GM18907 (cell line): ENCODE data around the gene TDG.

Source experiments
- ATAC-seq: cut with Tn5 transposase; IDR thresholded peaks from one replicate; pipeline ENCODE4 v1.9.1; 2021; ENCODE audit warnings: mild to moderate bottlenecking, moderate library complexity; ENCODE audit not compliant: unreplicated experiment

Gene TDG

DNA sequence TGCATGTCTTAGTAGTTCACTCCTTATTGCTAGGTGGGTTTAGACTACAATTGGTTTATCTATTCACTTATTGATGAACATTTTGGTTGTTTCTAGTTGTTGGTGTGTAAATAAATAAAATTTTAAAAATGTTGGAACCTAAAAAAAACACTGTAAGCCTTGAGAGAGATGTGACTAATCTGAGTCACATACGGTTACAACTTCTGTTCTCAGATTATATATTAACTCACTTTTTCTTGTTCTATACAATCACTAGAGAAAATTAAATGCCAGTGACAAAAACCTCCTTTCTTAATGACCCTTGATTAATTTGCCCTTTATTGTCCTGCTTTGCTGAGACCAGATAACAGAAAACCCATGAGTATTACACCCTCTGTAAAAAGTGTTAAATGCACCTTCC, 7.1 kb upstream of the TDG start:
- no peak for ATAC-seq

DNA sequence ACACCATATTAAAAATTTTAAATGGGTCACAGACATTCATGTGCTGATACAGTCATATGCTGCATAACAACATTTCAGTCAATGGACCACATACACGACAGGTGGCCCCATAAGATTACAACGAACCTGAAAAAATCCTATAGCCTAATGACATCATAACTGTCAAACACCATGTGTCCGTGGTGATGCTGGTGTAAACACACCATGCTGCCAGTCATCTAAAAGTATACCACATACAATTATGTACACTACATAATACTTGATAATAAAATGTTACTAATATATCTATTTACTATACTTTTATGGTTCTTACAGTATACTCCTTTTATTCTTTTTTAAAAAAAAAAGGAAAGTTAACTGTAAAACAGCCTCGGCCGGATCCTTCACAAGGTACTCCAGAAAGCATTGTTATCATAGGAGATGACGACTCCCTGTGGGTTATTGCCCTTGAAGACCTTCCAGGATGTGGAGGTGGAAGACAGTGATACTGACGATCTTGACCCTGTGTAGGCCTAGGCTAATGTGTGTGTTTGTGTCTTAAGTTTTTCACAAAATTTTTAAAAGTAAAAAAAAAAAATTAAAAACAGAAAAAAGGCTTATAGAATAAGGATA, 5.0 kb upstream of the TDG start:
- no peak for ATAC-seq

DNA sequence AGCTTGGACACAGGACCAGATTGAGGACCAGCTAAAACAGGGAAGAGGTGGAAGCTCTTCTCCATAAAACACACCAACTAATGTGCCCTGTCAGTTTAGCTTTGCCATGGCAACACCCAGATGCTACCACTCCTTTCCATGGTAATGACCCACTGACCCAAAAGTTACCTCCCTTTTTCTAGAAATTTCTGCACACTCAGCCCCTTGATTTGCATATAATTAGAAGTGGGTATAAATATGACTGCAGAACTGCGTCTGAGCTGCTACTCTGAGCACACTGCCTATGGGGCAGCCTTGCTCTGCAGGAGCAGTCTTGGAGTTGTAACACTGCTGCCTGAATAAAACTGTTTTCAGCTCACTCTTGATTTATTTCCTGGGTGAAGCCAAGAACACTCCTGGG, 3.2 kb upstream of the TDG start:
- ATAC-seq: no peak

GRCh38 chr12:103964805-103965204, 867 bp upstream of the TDG start:
- no peak for ATAC-seq

GRCh38 chr12:103965255-103965589, 450 bp upstream of the TDG start:
- no peak for ATAC-seq

GRCh38 chr12:103966736-103967135, 1.1 kb downstream of the TDG start:
- no peak for ATAC-seq

DNA sequence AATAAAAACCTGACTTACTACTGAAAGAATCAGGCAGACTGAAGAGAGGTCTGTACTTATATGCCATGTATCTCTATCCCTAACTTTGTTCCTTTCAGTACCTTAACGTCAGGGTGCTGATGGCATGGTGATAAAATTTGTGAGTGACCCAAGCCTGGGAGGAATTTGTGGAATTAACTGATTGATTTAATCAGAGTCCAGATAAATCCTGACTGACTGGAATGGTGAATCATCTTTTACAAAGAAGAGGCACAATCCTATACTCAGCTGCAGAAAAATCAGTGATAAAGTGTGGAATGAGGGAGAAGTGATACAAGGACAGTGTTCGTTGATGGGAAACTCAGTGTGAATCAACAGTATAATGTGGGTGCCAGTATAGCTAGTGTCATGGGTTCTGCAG, 3.7 kb downstream of the TDG start:
- ATAC-seq: no peak

GRCh38 chr12:103973909-103974308, 8.2 kb downstream of the TDG start:
- ATAC-seq: no peak

DNA sequence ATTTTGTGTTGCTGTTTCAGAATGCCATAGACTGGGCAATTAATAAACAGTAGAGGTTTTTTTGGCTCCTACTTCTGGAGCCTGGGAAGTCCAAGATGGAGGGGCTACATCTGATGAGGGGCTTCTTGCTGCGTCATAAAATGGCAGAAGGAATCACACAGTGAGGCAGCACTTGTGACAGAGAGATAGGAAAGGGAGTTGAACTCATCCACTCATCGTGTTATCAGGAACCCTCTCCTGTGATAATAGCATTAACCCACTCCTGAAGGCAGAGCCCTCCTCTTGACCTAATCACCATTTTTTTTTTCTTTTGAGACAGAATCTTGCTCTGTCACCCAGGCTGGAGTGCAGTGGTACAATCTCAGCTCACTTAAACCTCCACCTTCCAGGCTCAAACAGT, 9.7 kb downstream of the TDG start:
- no peak for ATAC-seq

- no peak for ATAC-seq
Observed at GRCh38 chr12:103978384-103978982, 12.8 kb downstream of the TDG start.

- ATAC-seq: no peak
Observed at GRCh38 chr12:103986829-103987228, 21.2 kb downstream of the TDG start.

- no peak for ATAC-seq
Observed at GRCh38 chr12:103994235-103994634, 28.6 kb downstream of the TDG start.

- ATAC-seq: no peak
Observed at GRCh38 chr12:103996595-103996994, 30.9 kb downstream of the TDG start.

DNA sequence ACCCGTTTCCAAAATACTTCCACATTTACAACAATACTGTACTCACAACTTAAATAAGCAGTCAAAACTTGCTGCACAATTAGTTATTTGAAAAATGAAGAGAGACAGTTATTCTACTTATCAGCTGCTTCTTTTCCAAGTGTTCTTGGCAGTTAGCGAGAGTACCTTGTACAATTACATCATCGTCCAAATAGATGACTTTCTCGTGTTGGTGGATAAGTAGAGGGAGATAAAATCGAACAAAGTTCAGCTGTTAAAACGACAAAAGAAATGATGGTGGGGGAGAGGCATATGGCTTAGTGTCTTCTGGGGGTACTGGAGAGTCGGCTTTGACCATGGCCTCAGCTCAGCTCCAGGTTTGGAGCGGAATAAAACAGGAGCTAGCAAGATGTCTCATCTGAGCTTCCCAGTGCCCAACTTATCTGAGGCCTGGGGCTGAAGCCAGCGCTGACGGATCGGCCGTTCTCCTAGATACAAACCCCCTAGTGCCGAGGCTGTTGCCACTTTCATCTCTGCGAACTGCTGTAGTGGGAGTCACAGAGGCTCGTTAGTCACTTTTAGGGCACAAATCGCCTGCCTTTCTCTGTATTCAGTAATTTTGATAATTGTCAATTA, 31.7 kb downstream of the TDG start:
- ATAC-seq: no peak

GRCh38 chr12:103998976-103999375, 33.3 kb downstream of the TDG start:
- ATAC-seq: no peak

GRCh38 chr12:104000807-104001434, 35.2 kb downstream of the TDG start:
- no peak for ATAC-seq

DNA sequence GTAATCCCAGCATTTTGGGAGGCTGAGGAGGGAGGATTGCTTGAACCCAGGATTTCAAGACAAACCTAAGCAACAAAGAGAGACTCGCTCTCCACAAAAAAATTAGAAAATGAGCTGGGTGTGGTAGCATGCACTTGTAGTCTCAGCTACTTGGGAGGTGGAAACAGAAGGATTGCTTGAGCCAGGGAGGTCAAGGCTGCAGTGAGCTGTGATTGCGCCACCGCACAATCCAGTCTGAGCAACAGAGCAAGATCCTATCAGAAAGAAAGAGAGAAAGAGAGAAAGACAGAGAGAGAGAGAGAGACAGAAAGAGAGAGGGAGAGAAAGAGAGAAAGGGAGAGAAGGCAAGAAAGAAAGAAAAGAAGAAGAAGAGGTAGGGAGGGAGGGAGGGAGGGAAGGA, 37.0 kb downstream of the TDG start:
- no peak for ATAC-seq

- ATAC-seq: no peak
Observed at GRCh38 chr12:104003596-104003995, 37.9 kb downstream of the TDG start.

DNA sequence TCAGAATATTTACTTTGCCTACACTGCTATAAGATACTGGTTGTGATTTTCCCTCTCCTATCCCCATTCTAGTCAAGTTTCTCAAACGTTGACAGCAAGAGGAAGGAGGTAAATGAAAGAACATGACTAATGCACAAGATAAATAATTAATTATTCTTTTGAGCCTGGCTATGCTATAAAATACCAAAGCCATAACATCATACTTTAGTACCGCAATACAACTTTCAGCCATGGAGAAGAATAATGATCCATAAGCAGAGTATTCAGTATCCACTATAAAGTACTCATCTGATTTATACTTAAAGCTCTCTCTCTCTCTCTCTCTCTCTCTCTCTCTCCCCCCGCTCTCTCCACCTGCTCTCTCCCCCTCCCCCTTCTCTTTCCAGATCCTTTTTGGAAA, 41.3 kb downstream of the TDG start:
- ATAC-seq: no peak

GRCh38 chr12:104010121-104010520, 44.4 kb downstream of the TDG start:
- ATAC-seq: no peak

DNA sequence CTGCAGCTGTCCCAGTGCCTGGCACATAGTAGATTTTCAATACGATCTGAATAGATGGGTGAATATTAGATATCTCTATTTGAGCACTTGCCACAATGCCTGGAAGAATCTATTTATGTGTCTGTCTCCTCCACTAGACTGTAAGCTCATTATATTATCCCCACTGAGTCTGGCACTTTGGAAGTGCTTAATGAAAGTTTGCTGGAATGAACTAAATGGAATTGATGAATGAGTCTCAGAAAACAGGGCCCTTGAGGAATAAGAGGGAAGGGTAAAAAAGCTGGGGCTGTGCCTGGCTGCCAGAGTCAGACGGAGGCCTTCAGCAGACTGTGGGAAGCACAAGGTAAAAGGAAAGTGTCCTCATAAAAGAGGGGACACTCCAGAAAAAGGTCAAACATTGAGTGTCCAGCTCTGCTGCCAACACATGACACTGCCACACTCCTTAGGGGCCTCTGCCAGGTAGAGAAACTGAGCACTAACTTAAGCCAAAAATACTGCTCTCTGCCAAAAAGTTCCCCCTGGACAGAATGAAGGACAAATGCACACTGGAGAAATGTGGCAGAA, 45.0 kb downstream of the TDG start:
- ATAC-seq: no peak

- ATAC-seq: no peak
Observed at GRCh38 chr12:104011253-104011652, 45.6 kb downstream of the TDG start.
